Parathyroid adenoma (tissue), 2 donors: ENCODE measurements around the gene USB1.

Experiments used
- H2AFZ ChIP-seq: fragments of 300-600 bp; sonication (generic); one replicate; pipeline ENCODE4 v1.7.0; 2017; ENCODE audit warnings: antibody characterized with exemption, mild to moderate bottlenecking
- H3K27ac ChIP-seq: fragments of 300-600 bp; sonication (generic); one replicate; pipeline ENCODE4 v1.7.0; 2017
- H3K27me3 ChIP-seq: fragments of 300-600 bp; sonication (generic); one replicate; pipeline ENCODE4 v1.7.0; 2017; ENCODE audit warnings: low read length; ENCODE audit not compliant: control insufficient read depth, insufficient read depth
- H3K36me3 ChIP-seq: fragments of 300-600 bp; sonication (generic); one replicate; pipeline ENCODE4 v1.7.0; 2017; ENCODE audit warnings: low read length; ENCODE audit not compliant: control insufficient read depth, insufficient read depth
- H3K4me1 ChIP-seq: fragments of 300-600 bp; sonication (generic); one replicate; pipeline ENCODE4 v1.7.0; 2017; ENCODE audit warnings: control low read depth
- H3K4me2 ChIP-seq: fragments of 300-600 bp; sonication (generic); one replicate; pipeline ENCODE4 v1.7.0; 2017; ENCODE audit warnings: low read length
- H3K4me3 ChIP-seq: fragments of 300-600 bp; sonication (generic); one replicate; pipeline ENCODE4 v1.7.0; 2017; ENCODE audit warnings: low read depth, low read length
- H3K79me2 ChIP-seq: fragments of 300-600 bp; sonication (generic); one replicate; pipeline ENCODE4 v1.7.0; 2017; ENCODE audit warnings: control low read depth
- H3K9ac ChIP-seq: fragments of 300-600 bp; sonication (generic); one replicate; pipeline ENCODE4 v1.7.0; 2017; ENCODE audit warnings: mild to moderate bottlenecking
- H3K9me3 ChIP-seq: fragments of 300-600 bp; sonication (generic); one replicate; pipeline ENCODE4 v1.7.0; 2017; ENCODE audit warnings: low read length; ENCODE audit not compliant: control insufficient read depth
- CTCF ChIP-seq: fragments of 300-600 bp; sonication (generic); IDR thresholded peaks from one replicate; pipeline ENCODE4 v1.7.0; 2017; ENCODE audit warnings: antibody characterized with exemption, mild to moderate bottlenecking
- donor health status: primary hyperparathyroidism.

The USB1 gene

DNA sequence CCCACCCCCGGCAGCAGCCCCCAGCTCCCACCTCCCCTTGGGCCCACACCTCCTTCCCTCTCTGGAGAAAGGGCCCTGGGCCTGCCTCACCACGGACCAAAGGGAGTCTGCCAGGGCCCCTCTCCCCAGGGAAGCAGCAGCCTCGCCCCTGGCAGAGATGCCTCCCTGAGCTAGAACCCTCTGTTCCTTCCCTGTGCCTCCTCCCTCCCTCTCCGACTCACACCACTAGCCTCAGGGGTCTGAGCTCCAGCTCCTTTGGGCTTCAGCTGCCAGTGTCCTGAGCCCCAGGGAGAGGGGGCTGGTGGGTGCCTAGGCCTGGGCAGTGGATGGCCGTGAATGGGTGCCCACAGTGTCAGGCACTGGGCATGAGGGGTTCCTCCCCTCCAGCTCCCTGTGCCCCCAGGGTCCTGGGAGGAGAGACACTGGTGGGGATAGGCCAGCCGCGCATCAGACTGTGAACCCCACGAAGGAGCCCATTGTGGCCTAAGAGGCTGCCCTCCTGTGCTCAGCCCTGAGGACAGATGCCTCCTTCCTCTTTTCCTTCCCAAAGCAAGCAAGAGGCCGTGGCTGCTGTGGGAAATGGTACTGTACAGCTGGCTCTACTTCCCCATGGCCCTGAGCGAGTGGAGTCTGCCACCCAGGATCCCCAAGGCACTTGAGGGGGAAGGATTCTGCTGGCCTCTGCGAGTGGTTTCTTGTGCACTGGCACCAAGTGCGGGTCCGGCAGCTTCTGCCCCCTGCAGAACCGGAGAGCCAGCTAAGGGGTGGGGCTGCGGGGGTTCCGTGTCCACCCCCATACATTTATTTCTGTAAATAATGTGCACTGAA lies 45.1 kb downstream of the USB1 start:
- H3K79me2 ChIP-seq: no peaks in the 10 kb centered on the region
- no peak for TF ChIP-seq CTCF
- no peaks in the 10 kb centered on the region for H3K4me1 ChIP-seq
- no peak overlapping the region for H3K4me3 ChIP-seq
- H3K27me3 ChIP-seq: no peaks in the 10 kb centered on the region
- no peak overlapping the region for H2AFZ ChIP-seq
- H3K36me3 ChIP-seq: no peaks in the 10 kb centered on the region
- H3K4me2 ChIP-seq: no peak overlapping the region
- H3K9me3 ChIP-seq: no peaks in the 10 kb centered on the region
- no peak overlapping the region for H3K9ac ChIP-seq
- no peak overlapping the region for H3K27ac ChIP-seq

- Histone ChIP-seq H3K4me3 (no peak overlapping the region), H3K79me2 (no peaks in the 10 kb centered on the region), H3K4me1 (no peaks in the 10 kb centered on the region), H3K27ac (no peak overlapping the region), H3K36me3 (no peaks in the 10 kb centered on the region), H3K27me3 (no peaks in the 10 kb centered on the region), H3K9me3 (no peaks in the 10 kb centered on the region), H2AFZ (no peak overlapping the region), H3K4me2 (no peak overlapping the region), H3K9ac (no peak overlapping the region)
- TF ChIP-seq CTCF: no peak
These were observed 45.7 kb downstream of the USB1 start for GRCh38 chr16:58046936-58047335.

DNA sequence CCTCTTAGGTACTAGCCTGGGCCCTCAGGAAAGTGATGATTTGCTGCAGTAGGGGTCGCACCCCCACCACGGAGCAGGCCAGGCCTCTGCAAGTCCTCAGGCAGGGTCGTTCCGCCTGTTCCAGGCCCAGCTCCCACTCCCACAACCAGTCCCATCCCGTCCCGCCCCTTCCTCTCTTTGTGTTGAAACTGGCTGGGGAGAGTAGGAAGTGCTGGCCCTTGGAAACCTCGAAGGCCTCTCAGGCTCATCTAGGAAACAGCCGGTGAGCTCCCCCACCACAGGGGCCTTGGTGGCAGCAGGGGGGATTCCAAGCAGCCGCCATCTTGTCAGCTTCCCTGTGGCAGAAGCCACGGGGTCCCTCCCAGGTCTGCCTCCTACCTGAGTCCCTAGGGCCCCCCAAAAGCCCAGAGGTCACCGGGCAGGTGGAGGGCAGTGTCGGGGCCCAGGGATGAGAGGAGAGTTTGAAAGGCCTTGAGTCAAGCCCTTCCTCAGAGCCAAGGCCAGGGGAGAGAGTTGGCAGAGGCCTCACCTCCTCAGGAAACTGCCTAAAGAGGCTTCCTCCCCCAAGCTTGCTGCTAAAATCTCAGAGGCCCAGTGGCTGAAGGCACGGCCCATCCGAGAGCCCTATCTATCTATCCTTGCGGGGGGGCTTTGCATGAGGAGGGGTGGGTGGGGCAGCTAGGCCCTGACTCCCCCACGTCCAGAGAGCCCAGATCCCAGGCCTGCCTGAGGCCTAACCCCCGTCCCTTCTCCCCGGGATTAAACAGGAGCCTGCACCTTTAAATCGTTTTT lies 46.5 kb downstream of the USB1 start:
- Histone ChIP-seq H3K27ac (no peak overlapping the region), H3K27me3 (no peaks in the 10 kb centered on the region), H3K4me1 (no peaks in the 10 kb centered on the region), H3K4me2 (no peak overlapping the region), H2AFZ (no peak overlapping the region), H3K79me2 (no peaks in the 10 kb centered on the region), H3K9me3 (no peaks in the 10 kb centered on the region), H3K36me3 (no peaks in the 10 kb centered on the region), H3K9ac (no peak overlapping the region), H3K4me3 (no peak overlapping the region)
- TF ChIP-seq CTCF: no peak

GRCh38 chr16:58048494-58049231 lies 47.5 kb downstream of the USB1 start:
- Histone ChIP-seq H2AFZ (no peak overlapping the region), H3K27me3 (no peaks in the 10 kb centered on the region), H3K36me3 (no peaks in the 10 kb centered on the region), H3K4me2 (no peak overlapping the region), H3K79me2 (no peaks in the 10 kb centered on the region), H3K4me3 (no peak overlapping the region), H3K27ac (no peak overlapping the region), H3K9ac (no peak overlapping the region), H3K4me1 (no peaks in the 10 kb centered on the region), H3K9me3 (no peaks in the 10 kb centered on the region)
- no peak for TF ChIP-seq CTCF
